Measurements from ENCODE around the gene NUTM2G.
"Not testable (repeated sequence)": the region's sequence is repeated elsewhere in the genome, so short reads cannot be mapped to it uniquely, and the experiment has no call there.

NUTM2G gene

GRCh38 chr9:96942181-96942580 lies 13.5 kb downstream of the NUTM2G start:
- H3K36me3 ChIP-seq (ENCODE audit: control insufficient read depth in 2 of 2, insufficient read depth in 1 of 2, low read length in 2 of 2); H3K9me3 ChIP-seq (ENCODE audit: control insufficient read depth, insufficient read depth, low read depth, low read length); H3K27ac ChIP-seq (ENCODE audit: extremely low read depth, low read depth, low read length); H3K4me3 ChIP-seq (ENCODE audit: low read depth, low read length); CTCF ChIA-PET; POLR2A ChIA-PET; H3K4me1 ChIP-seq (ENCODE audit: control insufficient read depth, insufficient read depth, low read length): not testable (repeated sequence)

GRCh38 chr9:96949346-96949745 lies 20.7 kb downstream of the NUTM2G start:
- H3K4me1 ChIP-seq (ENCODE audit: control insufficient read depth, insufficient read depth, low read length); POLR2A ChIA-PET; H3K9me3 ChIP-seq (ENCODE audit: control insufficient read depth, insufficient read depth, low read depth, low read length); H3K4me3 ChIP-seq (ENCODE audit: low read depth, low read length); CTCF ChIA-PET; H3K36me3 ChIP-seq (ENCODE audit: control insufficient read depth in 2 of 2, insufficient read depth in 1 of 2, low read length in 2 of 2); H3K27ac ChIP-seq (ENCODE audit: extremely low read depth, low read depth, low read length): not testable (repeated sequence)

DNA sequence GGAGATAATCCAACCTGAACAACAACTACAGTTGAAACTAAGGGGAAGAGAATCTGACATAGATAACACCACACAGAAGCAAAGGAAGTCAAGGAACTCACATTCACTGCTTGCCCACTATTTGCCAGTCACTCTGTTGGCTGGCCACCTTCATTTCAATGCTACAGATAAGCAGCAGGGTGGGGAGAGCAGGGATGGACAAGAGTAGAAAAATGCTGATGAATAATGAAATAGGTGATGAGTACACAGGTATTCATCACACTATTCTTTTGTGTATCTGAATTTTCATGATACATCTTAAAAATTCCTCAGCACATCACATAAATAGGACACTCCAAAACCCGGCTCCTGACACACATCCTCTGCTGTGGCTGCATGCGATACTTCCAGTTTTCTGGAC lies 21.9 kb downstream of the NUTM2G start:
- H3K27ac ChIP-seq (ENCODE audit: extremely low read depth, low read depth, low read length); H3K9me3 ChIP-seq (ENCODE audit: control insufficient read depth, insufficient read depth, low read depth, low read length); H3K4me3 ChIP-seq (ENCODE audit: low read depth, low read length); CTCF ChIA-PET; H3K36me3 ChIP-seq (ENCODE audit: control insufficient read depth in 2 of 2, insufficient read depth in 1 of 2, low read length in 2 of 2); POLR2A ChIA-PET; H3K4me1 ChIP-seq (ENCODE audit: control insufficient read depth, insufficient read depth, low read length): not testable (repeated sequence)

DNA sequence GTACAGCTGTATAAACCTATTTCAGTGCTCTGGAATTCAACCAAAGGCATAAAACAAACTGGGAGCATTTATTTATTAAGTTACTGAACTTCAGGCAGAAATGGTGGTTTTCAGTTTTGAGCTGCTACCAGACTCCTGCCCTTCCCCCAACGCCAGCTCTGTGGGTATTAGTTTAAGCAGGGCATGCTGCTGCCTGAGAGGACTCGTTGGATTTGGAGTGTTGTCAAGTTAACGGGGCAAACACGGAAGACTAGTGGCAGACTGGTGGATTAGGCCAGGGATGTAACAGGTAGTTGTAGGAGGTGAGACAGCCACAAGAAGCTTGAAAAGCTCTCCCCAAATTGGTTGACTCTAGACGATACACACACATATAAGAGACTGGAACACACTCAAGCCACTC lies 38.9 kb downstream of the NUTM2G start:
- POLR2A ChIA-PET; H3K9me3 ChIP-seq (ENCODE audit: control insufficient read depth, insufficient read depth, low read depth, low read length); H3K4me3 ChIP-seq (ENCODE audit: low read depth, low read length); H3K4me1 ChIP-seq (ENCODE audit: control insufficient read depth, insufficient read depth, low read length); H3K36me3 ChIP-seq (ENCODE audit: control insufficient read depth in 2 of 2, insufficient read depth in 1 of 2, low read length in 2 of 2); H3K27ac ChIP-seq (ENCODE audit: extremely low read depth, low read depth, low read length); CTCF ChIA-PET: not testable (repeated sequence)
- peak; percentile 31; the same call in 1 of the 2 replicates for TF ChIP-seq SCRT2 (tag by site-specific recombination; IDR thresholded peaks at IDR 0.05)

DNA sequence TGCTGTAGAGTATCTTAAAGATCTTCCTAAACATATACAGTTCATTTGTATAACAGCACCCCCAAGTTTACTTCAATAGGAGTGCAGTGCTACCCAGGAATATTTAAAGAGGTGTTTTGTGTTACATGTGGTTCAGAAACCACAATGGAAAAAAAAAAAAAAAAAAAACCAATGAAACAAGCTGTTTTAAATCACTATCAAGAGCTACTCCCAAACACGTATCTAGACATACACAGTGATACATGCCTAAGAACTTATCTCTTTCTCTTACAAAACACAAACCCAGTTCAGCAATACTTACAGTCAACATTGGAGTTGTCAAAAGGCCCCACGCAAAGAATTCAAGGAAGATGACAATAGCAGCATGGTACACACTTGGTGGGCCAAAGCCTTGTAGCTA lies 43.9 kb downstream of the NUTM2G start:
- H3K36me3 ChIP-seq (ENCODE audit: control insufficient read depth in 2 of 2, insufficient read depth in 1 of 2, low read length in 2 of 2); CTCF ChIA-PET; H3K27ac ChIP-seq (ENCODE audit: extremely low read depth, low read depth, low read length); H3K9me3 ChIP-seq (ENCODE audit: control insufficient read depth, insufficient read depth, low read depth, low read length); POLR2A ChIA-PET; H3K4me1 ChIP-seq (ENCODE audit: control insufficient read depth, insufficient read depth, low read length); H3K4me3 ChIP-seq (ENCODE audit: low read depth, low read length): not testable (repeated sequence)

- CTCF ChIA-PET = not testable (repeated sequence)
- POLR2A ChIA-PET = interaction anchor here (0.7 kb wide), 1 partner anchor 99 kb away, joined by 5 read pairs; no protein-coding TSS in a partner anchor
These were observed 45.4 kb downstream of the NUTM2G start for GRCh38 chr9:96974037-96974436.

DNA sequence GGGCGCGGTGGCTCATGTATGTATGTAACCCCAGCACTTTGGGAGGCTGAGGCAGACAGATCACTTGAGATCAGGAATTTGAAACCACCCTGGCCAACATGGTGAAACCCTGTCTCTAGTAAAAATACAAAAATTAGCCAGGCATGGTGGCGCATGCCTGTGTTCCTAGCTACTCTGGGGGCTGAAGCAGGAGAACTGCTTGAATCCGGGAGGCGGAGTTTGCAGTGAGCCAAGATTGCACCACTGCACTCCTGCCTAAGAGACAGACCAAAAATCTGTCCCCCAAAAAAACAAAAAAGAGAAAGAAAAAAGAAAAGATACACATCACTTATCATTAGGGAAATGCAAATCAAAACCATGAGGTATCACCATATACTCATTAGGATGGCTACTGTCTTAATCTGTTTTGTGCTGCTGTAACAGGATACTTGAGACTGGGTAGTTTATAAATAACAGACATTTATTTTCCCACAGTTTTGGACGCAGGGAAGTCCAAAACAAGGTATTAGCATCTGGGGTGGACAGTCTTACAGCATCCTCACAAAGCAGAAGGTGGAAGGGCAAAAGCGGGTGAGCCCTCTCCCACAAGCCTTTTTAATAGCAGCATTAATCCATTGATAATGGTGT lies 55.0 kb downstream of the NUTM2G start:
- H3K4me1 ChIP-seq (ENCODE audit: control insufficient read depth, insufficient read depth, low read length); POLR2A ChIA-PET; CTCF ChIA-PET: not testable (repeated sequence)

More at GRCh38 chr9:96974037-96974436, 45.4 kb downstream of the NUTM2G start:
- not testable (repeated sequence) for H3K9me3 ChIP-seq (ENCODE audit: control insufficient read depth, insufficient read depth, low read depth, low read length); H3K27ac ChIP-seq (ENCODE audit: extremely low read depth, low read depth, low read length); H3K4me3 ChIP-seq (ENCODE audit: low read depth, low read length); H3K4me1 ChIP-seq (ENCODE audit: control insufficient read depth, insufficient read depth, low read length); H3K36me3 ChIP-seq (ENCODE audit: control insufficient read depth in 2 of 2, insufficient read depth in 1 of 2, low read length in 2 of 2)

GRCh38 chr9:96984139-96984538 lies 55.5 kb downstream of the NUTM2G start:
- H3K4me1 ChIP-seq (ENCODE audit: control insufficient read depth, insufficient read depth, low read length); H3K4me3 ChIP-seq (ENCODE audit: low read depth, low read length); H3K27ac ChIP-seq (ENCODE audit: extremely low read depth, low read depth, low read length); POLR2A ChIA-PET; CTCF ChIA-PET; H3K36me3 ChIP-seq (ENCODE audit: control insufficient read depth in 2 of 2, insufficient read depth in 1 of 2, low read length in 2 of 2); H3K9me3 ChIP-seq (ENCODE audit: control insufficient read depth, insufficient read depth, low read depth, low read length): not testable (repeated sequence)

More for the DNA sequence above, 55.0 kb downstream of the NUTM2G start:
- not testable (repeated sequence) for H3K27ac ChIP-seq (ENCODE audit: extremely low read depth, low read depth, low read length); H3K4me3 ChIP-seq (ENCODE audit: low read depth, low read length); H3K36me3 ChIP-seq (ENCODE audit: control insufficient read depth in 2 of 2, insufficient read depth in 1 of 2, low read length in 2 of 2); H3K9me3 ChIP-seq (ENCODE audit: control insufficient read depth, insufficient read depth, low read depth, low read length)

DNA sequence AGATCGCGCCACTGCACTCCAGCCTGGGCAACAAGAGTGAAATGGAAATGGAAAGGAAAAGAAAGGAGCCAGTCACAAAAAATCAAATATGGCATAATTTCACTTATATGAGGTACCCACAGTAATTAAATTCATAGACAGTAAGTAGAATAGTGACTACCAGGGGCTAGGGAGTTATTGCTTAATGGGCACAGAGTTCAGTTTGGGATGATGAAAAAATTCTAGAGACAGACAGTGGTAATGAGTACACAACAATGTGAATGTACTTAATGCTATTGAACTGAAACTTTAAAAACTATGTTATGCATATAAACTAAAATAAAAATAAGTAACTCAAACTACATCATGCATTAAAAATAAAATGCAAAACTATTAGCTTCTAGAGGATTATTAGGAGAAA lies 56.2 kb downstream of the NUTM2G start:
- POLR2A ChIA-PET; H3K4me1 ChIP-seq (ENCODE audit: control insufficient read depth, insufficient read depth, low read length); CTCF ChIA-PET; H3K27ac ChIP-seq (ENCODE audit: extremely low read depth, low read depth, low read length); H3K4me3 ChIP-seq (ENCODE audit: low read depth, low read length); H3K36me3 ChIP-seq (ENCODE audit: control insufficient read depth in 2 of 2, insufficient read depth in 1 of 2, low read length in 2 of 2); H3K9me3 ChIP-seq (ENCODE audit: control insufficient read depth, insufficient read depth, low read depth, low read length): not testable (repeated sequence)

Data from HEK293 (cell line).